ENCODE results near the gene ZNF207.
A peak's percentile ranks its signal among the peaks of the same experiment; 100 is the strongest.
"Not testable (repeated sequence)": the region's sequence is repeated elsewhere in the genome, so short reads cannot be mapped to it uniquely, and the experiment has no call there.

Gene ZNF207

GRCh38 chr17:32335046-32335445, 14.9 kb upstream of the ZNF207 start:
- DNase-seq (ENCODE audit: low read depth, low spot score) = no peak

- DNase-seq (ENCODE audit: low read depth, low spot score) = no peak
Observed at GRCh38 chr17:32335687-32336086, 14.3 kb upstream of the ZNF207 start.

- DNase-seq (ENCODE audit: low read depth, low spot score) = peak; percentile 16
Observed at GRCh38 chr17:32341141-32341856, 8.7 kb upstream of the ZNF207 start.

- DNase-seq (ENCODE audit: low read depth, low spot score) = peak; percentile 44
Observed at GRCh38 chr17:32341857-32342602, 7.9 kb upstream of the ZNF207 start, which contains the start of gene C17orf75. C17orf75 (minus strand) TSS chr17:32342173; CDS start chr17:32342139, 34 bp downstream.

GRCh38 chr17:32342603-32343325, 7.2 kb upstream of the ZNF207 start:
- DNase-seq (ENCODE audit: low read depth, low spot score) = no peak

- DNase-seq (ENCODE audit: low read depth, low spot score) = no peak
Observed at GRCh38 chr17:32345951-32346600, 3.9 kb upstream of the ZNF207 start.

- no peak for DNase-seq (ENCODE audit: low read depth, low spot score)
Observed at GRCh38 chr17:32348483-32348800, 1.5 kb upstream of the ZNF207 start.

GRCh38 chr17:32349503-32349853, 479 bp upstream of the ZNF207 start:
- no peak for DNase-seq (ENCODE audit: low read depth, low spot score)

GRCh38 chr17:32350666-32351418, 885 bp downstream of the ZNF207 start:
- DNase-seq (ENCODE audit: low read depth, low spot score) = peak; percentile 19

GRCh38 chr17:32352734-32353133, 2.8 kb downstream of the ZNF207 start:
- not testable (repeated sequence) for DNase-seq (ENCODE audit: low read depth, low spot score)

- DNase-seq (ENCODE audit: low read depth, low spot score) = no peak
Observed at GRCh38 chr17:32355649-32356377, 5.9 kb downstream of the ZNF207 start.

GRCh38 chr17:32356378-32356743, 6.4 kb downstream of the ZNF207 start:
- DNase-seq (ENCODE audit: low read depth, low spot score) = no peak

- DNase-seq (ENCODE audit: low read depth, low spot score) = no peak
Observed at GRCh38 chr17:32356750-32357149, 6.8 kb downstream of the ZNF207 start.

GRCh38 chr17:32357615-32358014, 7.7 kb downstream of the ZNF207 start:
- DNase-seq (ENCODE audit: low read depth, low spot score) = no peak

GRCh38 chr17:32361270-32361669, 11.3 kb downstream of the ZNF207 start:
- DNase-seq (ENCODE audit: low read depth, low spot score) = no peak

GRCh38 chr17:32370426-32370825, 20.5 kb downstream of the ZNF207 start:
- no peak for DNase-seq (ENCODE audit: low read depth, low spot score)

GRCh38 chr17:32382526-32383223, 32.7 kb downstream of the ZNF207 start:
- no peak for DNase-seq (ENCODE audit: low read depth, low spot score)

- DNase-seq (ENCODE audit: low read depth, low spot score) = no peak
Observed at GRCh38 chr17:32383926-32384434, 34.0 kb downstream of the ZNF207 start.

GRCh38 chr17:32385121-32385520, 35.2 kb downstream of the ZNF207 start:
- no peak for DNase-seq (ENCODE audit: low read depth, low spot score)

- DNase-seq (ENCODE audit: low read depth, low spot score) = no peak
Observed at GRCh38 chr17:32385971-32386370, 36.0 kb downstream of the ZNF207 start.

Measured in activated CD4-positive, CD25-positive, alpha-beta regulatory T cell treated with anti-CD3 and anti-CD28 coated beads, Interleukin-2, amount 50 U/mL, for 16 hours (primary cell).